Gastrocnemius medialis (tissue), 4 donors: ENCODE results near the gene PPM1D. TPM values are rescaled to one million over a fixed set of nuclear protein-coding genes. Genes with fewer than 3 reads are reported as not detected.

Experiments used
- ATAC-seq, 2 donors: fragments of 150-250 bp; one replicate each; pipeline ENCODE4 v1.9.1; 2016
- DNase-seq, 2 donors: peaks; one replicate each; pipeline ENCODE4 v3.0.0-alpha.2; 2019
- H3K27ac ChIP-seq, 4 donors: fragments of 200-600 bp; sonication (generic); 1 replicate in 1 of 4; 2 replicates in 3 of 4; pipeline ENCODE4 v1.5.1; 2016 to 2018; ENCODE audit warnings: mild to moderate bottlenecking in 2 of 4, moderate library complexity in 1 of 4
- H3K27me3 ChIP-seq, 3 donors: fragments of 200-600 bp; sonication (generic) in 2 of 3; 1 replicate in 1 of 3; 2 replicates in 2 of 3; pipeline versions ENCODE4 v1.5.1 to v1.6.0; 2016 to 2019; ENCODE audit warnings: mild to moderate bottlenecking in 1 of 3, moderate library complexity in 1 of 3
- H3K36me3 ChIP-seq, 2 donors: fragments of 200-600 bp; sonication (generic) in 1 of 2; one replicate each; pipeline ENCODE4 v1.5.1; 2017 to 2018
- H3K4me1 ChIP-seq, 2 donors: fragments of 200-600 bp; sonication (generic) in 1 of 2; one replicate each; pipeline ENCODE4 v1.5.1; 2016 to 2017; ENCODE audit warnings: mild to moderate bottlenecking in 2 of 2
- H3K4me3 ChIP-seq, 4 donors: fragments of 200-600 bp; sonication (generic) in 3 of 4; 1 replicate in 1 of 4; 2 replicates in 3 of 4; pipeline ENCODE4 v1.5.1; 2016 to 2019; ENCODE audit warnings: mild to moderate bottlenecking in 2 of 4
- H3K9me3 ChIP-seq, 3 donors: fragments of 200-600 bp; sonication (generic) in 2 of 3; 1 replicate in 1 of 3; 2 replicates in 2 of 3; pipeline ENCODE4 v1.5.1; 2016 to 2019
- POLR2A ChIP-seq, 2 donors: fragments of 450-650 bp; IDR thresholded peaks; one replicate each; pipeline ENCODE4 v1.6.1; 2017; ENCODE audit warnings: antibody characterized with exemption in 2 of 2, mild to moderate bottlenecking in 2 of 2, moderate library complexity in 2 of 2
- in situ Hi-C, 4 donors: fragments of 200-750 bp; cut with MboI; loops; one replicate each; pipeline versions ENCODE4 v1.15.0 to v1.8.0; 2017; ENCODE audit warnings: low sequenced_read_pairs in 4 of 4
- intact Hi-C: fragments of 100-400 bp; cut with DNase I; formaldehyde crosslinking; loops from one replicate; pipeline ENCODE4 v1.15.1; 2023; ENCODE audit warnings: low total_unique reads
- total RNA-seq, 4 donors: library from RNA; depleted of rRNA; stranded (reverse); fragments of >200 nt; gene quantifications; one replicate each; pipeline versions ENCODE4 v1.1.0 to v1.2.3, GENCODE V29; 2016
- TF ChIP-seq, protein P1 (sequence below), 5 experiments: fragments of 450-650 bp in 3 of 5; fragments of 200-600 bp in 2 of 5; sonication (generic) in 2 of 5; IDR thresholded peaks in 4 of 5; conservative IDR thresholded peaks in 1 of 5; 1 replicate in 4 of 5; 2 replicates in 1 of 5; pipeline ENCODE4 v1.5.1; 2016 to 2019; ENCODE audit warnings: antibody characterized with exemption in 5 of 5, mild to moderate bottlenecking in 3 of 5, moderate library complexity in 3 of 5

PPM1D gene
- total RNA-seq, 4 donors from 2014 or later = 4.6 to 11.4 (median 9.2) TPM

- H3K4me1 ChIP-seq = peaks cover 6 to 8% of the 10 kb centered on the region in 2 donors
- intact Hi-C loops = no loop called here
- no peaks in the 10 kb centered on the region for H3K27me3 ChIP-seq
- in situ Hi-C loops = no loop called here
- DNase-seq (no peak), ATAC-seq (no peak)
- H3K27ac ChIP-seq = no peak overlapping the region
- TF ChIP-seq, protein P1, sequence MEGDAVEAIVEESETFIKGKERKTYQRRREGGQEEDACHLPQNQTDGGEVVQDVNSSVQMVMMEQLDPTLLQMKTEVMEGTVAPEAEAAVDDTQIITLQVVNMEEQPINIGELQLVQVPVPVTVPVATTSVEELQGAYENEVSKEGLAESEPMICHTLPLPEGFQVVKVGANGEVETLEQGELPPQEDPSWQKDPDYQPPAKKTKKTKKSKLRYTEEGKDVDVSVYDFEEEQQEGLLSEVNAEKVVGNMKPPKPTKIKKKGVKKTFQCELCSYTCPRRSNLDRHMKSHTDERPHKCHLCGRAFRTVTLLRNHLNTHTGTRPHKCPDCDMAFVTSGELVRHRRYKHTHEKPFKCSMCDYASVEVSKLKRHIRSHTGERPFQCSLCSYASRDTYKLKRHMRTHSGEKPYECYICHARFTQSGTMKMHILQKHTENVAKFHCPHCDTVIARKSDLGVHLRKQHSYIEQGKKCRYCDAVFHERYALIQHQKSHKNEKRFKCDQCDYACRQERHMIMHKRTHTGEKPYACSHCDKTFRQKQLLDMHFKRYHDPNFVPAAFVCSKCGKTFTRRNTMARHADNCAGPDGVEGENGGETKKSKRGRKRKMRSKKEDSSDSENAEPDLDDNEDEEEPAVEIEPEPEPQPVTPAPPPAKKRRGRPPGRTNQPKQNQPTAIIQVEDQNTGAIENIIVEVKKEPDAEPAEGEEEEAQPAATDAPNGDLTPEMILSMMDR (IDR thresholded peaks at IDR 0.05 in 4 of 5, conservative IDR thresholded peaks at IDR 0.05 in 1 of 5) = no peak
- no peak for TF ChIP-seq POLR2A (IDR thresholded peaks at IDR 0.05)
- peaks cover 0 to 21% of the 10 kb centered on the region in 2 donors for H3K36me3 ChIP-seq
- no peaks in the 10 kb centered on the region for H3K9me3 ChIP-seq
- no peak overlapping the region for H3K4me3 ChIP-seq
These were observed 79.3 kb downstream of the PPM1D start for GRCh38 chr17:60679287-60679686.

DNA sequence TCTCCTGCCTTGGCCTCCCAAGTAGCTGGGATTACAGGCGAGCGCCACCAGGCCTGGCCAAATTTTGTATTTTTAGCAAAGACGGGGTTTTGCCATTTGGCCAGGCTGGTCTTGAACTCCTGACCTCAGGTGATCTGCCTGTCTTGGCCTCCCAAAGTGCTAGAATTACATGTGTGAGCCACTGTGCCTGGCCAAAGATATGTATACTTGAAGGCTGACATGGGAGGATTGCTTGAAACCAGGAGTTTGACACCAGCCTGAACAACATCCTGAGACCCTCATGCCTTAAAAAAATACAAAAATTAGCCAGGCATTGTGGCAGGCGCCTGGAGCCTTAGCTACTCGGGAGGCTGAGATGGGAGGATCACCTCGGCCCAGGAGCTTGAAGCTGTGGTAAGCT is 80.8 kb downstream of the PPM1D start:
- no peak for TF ChIP-seq POLR2A (IDR thresholded peaks at IDR 0.05)
- TF ChIP-seq, protein P1 (IDR thresholded peaks at IDR 0.05 in 4 of 5, conservative IDR thresholded peaks at IDR 0.05 in 1 of 5) = no peak
- peaks cover 0 to 33% of the 10 kb centered on the region in 2 donors for H3K36me3 ChIP-seq
- no peak for DNase-seq
- no peak overlapping the region for H3K4me3 ChIP-seq
- in situ Hi-C loops (no loop called here), intact Hi-C loops (no loop called here)
- H3K4me1 ChIP-seq = peaks cover 6 to 8% of the 10 kb centered on the region in 2 donors
- no peak overlapping the region for H3K27ac ChIP-seq
- H3K9me3 ChIP-seq = no peaks in the 10 kb centered on the region
- H3K27me3 ChIP-seq = no peaks in the 10 kb centered on the region
- ATAC-seq = no peak

DNA sequence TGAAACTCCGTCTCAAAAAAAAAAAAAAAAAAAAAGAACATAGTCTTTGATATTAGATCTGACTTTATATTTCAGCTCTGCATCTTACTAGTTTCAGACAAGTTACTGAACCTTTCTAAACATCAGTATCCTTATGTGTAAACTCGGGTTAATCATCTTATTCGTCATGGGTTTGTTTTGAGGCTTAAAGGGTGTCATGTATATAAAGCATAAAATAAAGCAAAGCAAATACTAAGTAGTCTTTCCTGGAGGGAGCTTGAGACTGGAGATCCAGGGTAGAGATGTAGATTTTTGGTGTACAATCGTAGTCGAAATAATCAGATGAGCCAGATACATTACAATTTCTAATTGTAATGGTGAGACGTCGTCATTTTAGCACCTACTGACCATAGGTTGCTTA is 85.4 kb downstream of the PPM1D start:
- Histone ChIP-seq H3K9me3 (no peaks in the 10 kb centered on the region), H3K4me1 (no peaks in the 10 kb centered on the region), H3K27ac (no peak overlapping the region), H3K36me3 (peaks cover 0 to 73% of the 10 kb centered on the region in 2 donors), H3K4me3 (no peak overlapping the region), H3K27me3 (no peaks in the 10 kb centered on the region)
- no peak for TF ChIP-seq POLR2A (IDR thresholded peaks at IDR 0.05)
- TF ChIP-seq, protein P1 (IDR thresholded peaks at IDR 0.05 in 4 of 5, conservative IDR thresholded peaks at IDR 0.05 in 1 of 5) = no peak
- DNase-seq = no peak
- in situ Hi-C loops = no loop called here
- intact Hi-C loops = no loop called here
- ATAC-seq = no peak

DNA sequence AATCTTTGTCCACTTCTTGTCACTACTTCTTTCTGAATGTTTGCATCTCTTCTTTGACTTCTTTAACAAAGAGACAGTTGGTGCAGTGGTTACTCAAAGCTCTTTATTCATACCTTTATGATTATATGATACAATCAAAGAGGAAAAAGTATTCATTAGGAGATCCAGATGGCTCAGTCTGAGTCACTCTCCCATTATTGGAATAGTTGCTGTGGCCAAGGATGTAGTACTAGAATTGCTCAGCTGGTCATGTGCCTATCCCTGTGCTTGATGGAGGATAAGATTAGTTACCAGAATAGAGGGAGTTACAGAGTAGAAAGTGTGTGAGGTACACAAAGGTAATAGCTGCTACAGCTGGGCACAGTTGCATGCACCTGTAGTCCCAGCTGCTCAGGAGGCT is 96.0 kb downstream of the PPM1D start:
- in situ Hi-C loops (no loop called here), intact Hi-C loops (no loop called here)
- DNase-seq (no peak), ATAC-seq (no peak)
- Histone ChIP-seq H3K27me3 (no peaks in the 10 kb centered on the region), H3K36me3 (peaks cover 0 to 42% of the 10 kb centered on the region in 2 donors), H3K9me3 (no peaks in the 10 kb centered on the region), H3K4me1 (no peaks in the 10 kb centered on the region), H3K4me3 (no peak overlapping the region), H3K27ac (no peak overlapping the region)
- no peak for TF ChIP-seq POLR2A (IDR thresholded peaks at IDR 0.05)
- TF ChIP-seq, protein P1 (IDR thresholded peaks at IDR 0.05 in 4 of 5, conservative IDR thresholded peaks at IDR 0.05 in 1 of 5) = no peak

DNA sequence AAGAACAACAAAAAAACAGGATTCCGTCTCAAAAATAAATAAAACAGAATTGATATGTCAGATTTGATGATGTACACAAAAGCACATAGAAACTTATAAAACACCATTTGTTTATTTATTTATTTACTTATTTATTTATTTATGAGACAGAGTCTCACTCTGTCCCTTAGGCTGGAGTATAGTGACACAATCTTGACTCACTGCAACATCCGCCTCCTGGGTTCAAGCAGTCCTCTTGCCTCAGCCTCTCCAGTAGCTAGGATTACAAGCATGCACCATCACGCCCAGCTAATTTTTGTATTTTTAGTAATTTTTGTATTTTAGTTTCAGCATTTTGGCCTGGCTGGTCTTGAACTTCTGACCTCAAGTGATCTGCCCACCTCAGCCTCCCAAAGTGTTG is 99.1 kb downstream of the PPM1D start:
- H3K4me3 ChIP-seq = no peak overlapping the region
- intact Hi-C loops (no loop called here), in situ Hi-C loops (no loop called here)
- TF ChIP-seq, protein P1 (IDR thresholded peaks at IDR 0.05 in 4 of 5, conservative IDR thresholded peaks at IDR 0.05 in 1 of 5) = no peak
- TF ChIP-seq POLR2A (IDR thresholded peaks at IDR 0.05) = no peak
- no peaks in the 10 kb centered on the region for H3K27me3 ChIP-seq
- H3K4me1 ChIP-seq = no peaks in the 10 kb centered on the region
- peaks cover 0 to 26% of the 10 kb centered on the region in 2 donors for H3K36me3 ChIP-seq
- H3K9me3 ChIP-seq = no peaks in the 10 kb centered on the region
- ATAC-seq (no peak), DNase-seq (no peak)
- H3K27ac ChIP-seq = no peak overlapping the region
